GM19035 (cell line): ENCODE data around the gene CACNA1D.

Experiments used
- ATAC-seq: cut with Tn5 transposase; IDR thresholded peaks from one replicate; pipeline ENCODE4 v1.9.1; 2021; ENCODE audit not compliant: unreplicated experiment

CACNA1D gene

GRCh38 chr3:53525765-53526703, 31.6 kb downstream of the CACNA1D start:
- ATAC-seq, result no peak

- ATAC-seq, result no peak
These were observed 32.3 kb downstream of the CACNA1D start for GRCh38 chr3:53526704-53527055.

DNA sequence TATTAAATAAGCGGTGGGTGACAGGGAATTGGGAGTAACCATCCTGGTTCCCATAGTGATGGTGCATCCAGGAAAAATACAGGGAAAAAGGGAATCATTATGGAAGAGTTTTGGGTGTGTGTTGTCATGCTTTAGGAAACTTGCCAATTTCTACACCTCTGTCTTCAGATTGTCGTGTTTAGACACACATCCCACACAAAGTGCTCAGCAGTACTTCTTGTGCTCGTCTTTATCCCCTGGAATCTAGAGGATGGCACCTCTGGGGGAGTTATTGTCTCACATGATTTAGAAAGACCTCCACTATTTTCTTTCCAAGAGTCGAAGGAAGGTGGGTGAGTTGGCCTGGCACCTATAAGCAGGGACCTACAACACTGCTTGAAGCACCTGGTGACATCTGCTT, 35.8 kb downstream of the CACNA1D start:
- no peak for ATAC-seq

DNA sequence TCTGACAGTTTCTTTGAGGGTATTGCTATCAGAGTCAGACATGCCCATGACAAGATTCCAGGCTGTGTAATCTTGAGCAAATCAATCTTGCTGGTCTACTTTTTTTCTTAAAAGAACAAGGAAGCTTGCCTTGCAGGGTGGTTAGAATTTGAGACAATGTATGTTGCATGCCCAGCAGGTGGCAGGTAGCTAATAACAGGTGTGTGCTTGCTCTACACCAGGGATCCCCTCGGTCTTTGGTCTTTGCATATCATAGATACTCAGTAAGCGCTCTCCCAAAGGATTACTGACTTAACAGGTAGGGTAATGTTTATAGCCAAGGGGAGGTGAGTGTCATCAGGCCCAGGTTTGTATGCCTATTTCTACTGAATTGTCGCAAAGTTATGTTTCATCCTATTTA, 37.3 kb downstream of the CACNA1D start:
- no peak for ATAC-seq

- no peak for ATAC-seq
These were observed 39.1 kb downstream of the CACNA1D start for GRCh38 chr3:53533472-53533871.

DNA sequence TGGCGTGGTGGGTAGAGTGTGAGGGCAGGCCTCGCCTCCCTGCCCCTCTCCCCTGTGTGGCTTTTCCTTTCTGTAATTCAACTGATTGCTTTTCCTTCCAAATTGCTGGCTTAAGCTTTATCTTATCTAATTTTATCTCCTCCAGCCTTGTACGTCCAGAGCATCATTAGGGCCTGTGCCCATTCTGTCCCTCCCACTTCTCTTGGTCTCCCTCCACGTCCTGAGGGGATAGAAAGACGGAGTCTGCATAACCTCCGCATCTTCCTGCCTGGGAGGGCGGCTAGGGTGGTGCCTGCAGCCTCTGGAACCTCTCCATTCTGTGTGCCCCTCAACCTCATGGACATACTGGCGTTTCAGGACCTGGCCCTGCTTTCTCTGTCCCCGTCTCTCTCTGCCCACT, 39.8 kb downstream of the CACNA1D start:
- ATAC-seq, result no peak

GRCh38 chr3:53534676-53535400, 40.4 kb downstream of the CACNA1D start:
- ATAC-seq, result no peak

DNA sequence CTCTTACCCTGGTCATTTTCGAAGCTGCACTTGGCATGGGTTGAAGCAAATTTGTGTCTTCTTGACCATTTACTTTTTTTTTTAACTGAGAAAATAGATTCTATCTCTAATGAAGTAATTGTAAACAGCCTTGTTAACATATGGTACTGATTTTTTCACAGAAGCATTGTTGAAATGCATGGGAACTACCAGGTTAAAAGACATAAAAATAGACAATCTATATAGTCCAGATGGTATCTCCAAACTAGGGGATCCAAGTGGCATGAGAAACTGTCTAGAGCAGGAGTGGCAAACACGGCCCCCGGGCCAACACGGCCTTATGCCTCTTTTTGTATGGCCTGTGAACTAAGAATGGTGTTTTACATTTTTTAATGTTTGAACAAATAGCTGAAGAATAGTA, 41.9 kb downstream of the CACNA1D start:
- ATAC-seq, result no peak

- no peak for ATAC-seq
These were observed 49.9 kb downstream of the CACNA1D start for GRCh38 chr3:53544357-53544756.

- ATAC-seq, result no peak
These were observed 51.0 kb downstream of the CACNA1D start for GRCh38 chr3:53545310-53545995.

GRCh38 chr3:53545996-53546359, 51.6 kb downstream of the CACNA1D start:
- no peak for ATAC-seq

GRCh38 chr3:53547327-53547726, 52.9 kb downstream of the CACNA1D start:
- ATAC-seq, result no peak

DNA sequence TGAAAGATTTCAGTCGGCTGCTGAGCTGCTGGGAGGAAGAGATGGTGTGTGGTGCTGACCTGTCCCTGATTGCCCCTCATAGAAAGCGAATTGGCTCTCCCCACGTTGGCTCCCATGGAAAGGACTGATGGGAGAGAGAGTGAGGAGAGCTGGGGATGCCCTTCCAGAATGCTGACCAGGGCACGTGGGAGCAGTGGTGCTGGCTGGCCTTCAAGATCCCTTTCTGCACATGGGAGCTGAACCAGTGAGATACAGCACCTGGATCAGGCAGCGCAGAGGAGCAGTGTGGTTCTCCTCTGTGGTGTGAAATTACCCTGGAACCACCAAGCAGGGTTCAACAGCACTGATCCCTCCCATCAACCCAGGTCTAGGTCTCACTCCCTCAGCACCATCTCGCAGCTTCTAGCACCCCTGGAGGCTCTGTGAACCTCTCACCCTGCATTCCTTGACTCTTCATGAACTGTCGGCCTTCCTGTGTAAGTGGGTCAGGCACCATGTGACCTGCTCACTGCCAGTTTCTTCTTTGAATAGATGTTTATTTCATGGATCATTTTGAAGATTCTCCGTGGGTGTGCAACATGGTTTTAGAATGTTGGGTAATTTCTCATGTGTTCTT, 55.7 kb downstream of the CACNA1D start:
- ATAC-seq, result no peak

GRCh38 chr3:53551324-53551723, 56.9 kb downstream of the CACNA1D start:
- no peak for ATAC-seq

GRCh38 chr3:53552730-53553129, 58.3 kb downstream of the CACNA1D start:
- ATAC-seq, result no peak

GRCh38 chr3:53553200-53553599, 58.8 kb downstream of the CACNA1D start:
- no peak for ATAC-seq

DNA sequence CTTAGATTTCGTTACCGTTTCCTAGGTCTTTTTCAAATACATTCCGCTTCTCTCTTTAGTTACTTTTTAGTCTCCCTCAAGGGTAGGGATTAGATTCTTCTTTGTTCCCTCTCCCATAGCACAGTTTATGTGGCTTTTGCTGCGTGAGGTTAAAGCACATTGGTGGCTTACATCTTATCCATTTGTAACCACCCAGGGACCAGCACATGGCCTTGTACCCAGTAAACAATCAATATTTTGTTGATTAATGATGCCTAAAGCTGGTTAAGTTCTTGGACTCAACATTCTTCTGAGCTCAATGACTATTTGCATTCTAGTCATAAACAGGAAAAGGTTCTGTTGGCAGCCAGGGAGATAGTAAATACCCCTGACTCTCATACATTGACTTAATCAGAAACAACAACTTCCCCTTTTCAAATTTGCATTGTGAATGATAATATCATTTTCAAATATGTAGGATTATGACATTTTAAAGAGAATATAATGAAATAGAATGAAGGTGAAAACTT, 60.2 kb downstream of the CACNA1D start:
- peak; percentile 82 for ATAC-seq

GRCh38 chr3:53555068-53555588, 60.7 kb downstream of the CACNA1D start:
- ATAC-seq, result peak; percentile 67

GRCh38 chr3:53566461-53567145, 72.2 kb downstream of the CACNA1D start:
- no peak for ATAC-seq

DNA sequence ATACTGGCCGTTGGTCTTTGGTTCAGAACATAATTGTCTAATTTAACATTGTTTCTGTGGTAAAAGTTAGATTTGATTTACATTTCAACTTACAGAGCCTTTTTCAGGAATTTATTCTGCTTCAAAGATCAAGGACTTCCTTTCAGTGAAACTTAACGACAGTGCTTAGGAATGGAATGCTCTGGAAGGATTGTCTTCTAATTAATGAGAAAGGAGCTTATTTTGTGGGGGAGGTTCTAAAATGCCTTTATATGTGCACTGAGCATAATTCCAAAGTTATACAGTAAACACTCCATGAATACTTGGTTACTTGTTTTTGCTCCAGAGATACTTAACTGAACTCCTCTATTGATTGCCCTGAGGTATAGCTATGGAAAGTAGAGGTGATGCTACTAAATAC, 75.7 kb downstream of the CACNA1D start:
- ATAC-seq, result no peak
